Vagina (tissue), 2 donors: Measurements from ENCODE around the gene WWOX.

Experiments used
- POLR2AphosphoS5 ChIP-seq, 2 donors: sonication (generic); formaldehyde crosslinking; IDR thresholded peaks; one replicate each; pipeline ENCODE4 v1.9.0; 2017; ENCODE audit warnings: antibody characterized with exemption in 2 of 2, mild to moderate bottlenecking in 2 of 2, low read depth in 1 of 2; ENCODE audit not compliant: insufficient read depth in 1 of 2
- TF ChIP-seq, protein P1 (sequence below), 3 experiments: fragments of 450-650 bp in 2 of 3; fragments of 200-600 bp in 1 of 3; sonication (generic) in 1 of 3; IDR thresholded peaks; one replicate each; pipeline ENCODE4 v1.5.1; 2017 to 2019; ENCODE audit warnings: antibody characterized with exemption in 3 of 3, mild to moderate bottlenecking in 2 of 3, moderate library complexity in 2 of 3

DNA sequence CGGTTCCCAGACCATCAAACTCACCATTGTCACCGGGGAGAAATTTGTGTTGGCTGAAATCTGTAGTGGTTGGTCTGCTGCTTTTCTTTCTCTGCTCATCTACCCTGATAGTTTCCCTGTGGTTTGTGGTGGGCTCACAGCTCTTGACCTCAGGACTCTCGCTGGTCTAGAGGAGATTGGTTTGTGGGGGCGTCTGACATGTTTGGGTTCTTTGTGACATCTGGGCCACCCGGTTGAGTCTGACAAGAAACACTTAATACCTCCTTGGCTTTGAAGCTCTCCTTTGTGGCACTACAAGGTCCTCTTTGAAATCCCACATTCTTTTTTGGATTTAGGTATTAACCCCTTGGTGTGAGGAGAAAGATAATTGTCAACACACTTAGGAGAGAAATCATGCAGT lies 662.0 kb downstream of the WWOX start:
- TF ChIP-seq, protein P1, sequence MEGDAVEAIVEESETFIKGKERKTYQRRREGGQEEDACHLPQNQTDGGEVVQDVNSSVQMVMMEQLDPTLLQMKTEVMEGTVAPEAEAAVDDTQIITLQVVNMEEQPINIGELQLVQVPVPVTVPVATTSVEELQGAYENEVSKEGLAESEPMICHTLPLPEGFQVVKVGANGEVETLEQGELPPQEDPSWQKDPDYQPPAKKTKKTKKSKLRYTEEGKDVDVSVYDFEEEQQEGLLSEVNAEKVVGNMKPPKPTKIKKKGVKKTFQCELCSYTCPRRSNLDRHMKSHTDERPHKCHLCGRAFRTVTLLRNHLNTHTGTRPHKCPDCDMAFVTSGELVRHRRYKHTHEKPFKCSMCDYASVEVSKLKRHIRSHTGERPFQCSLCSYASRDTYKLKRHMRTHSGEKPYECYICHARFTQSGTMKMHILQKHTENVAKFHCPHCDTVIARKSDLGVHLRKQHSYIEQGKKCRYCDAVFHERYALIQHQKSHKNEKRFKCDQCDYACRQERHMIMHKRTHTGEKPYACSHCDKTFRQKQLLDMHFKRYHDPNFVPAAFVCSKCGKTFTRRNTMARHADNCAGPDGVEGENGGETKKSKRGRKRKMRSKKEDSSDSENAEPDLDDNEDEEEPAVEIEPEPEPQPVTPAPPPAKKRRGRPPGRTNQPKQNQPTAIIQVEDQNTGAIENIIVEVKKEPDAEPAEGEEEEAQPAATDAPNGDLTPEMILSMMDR (IDR thresholded peaks at IDR 0.05): no peak
- no peak for TF ChIP-seq POLR2AphosphoS5 (IDR thresholded peaks at IDR 0.05; ENCODE audit: insufficient read depth in 1 of 2, low read depth in 1 of 2)
